HG02938 (cell line): Measurements from ENCODE around the gene DHRS1.
"Not testable (repeated sequence)": the region's sequence is repeated elsewhere in the genome, so short reads cannot be mapped to it uniquely, and the experiment has no call there.

Experiments used
- ATAC-seq: cut with Tn5 transposase; IDR thresholded peaks from one replicate; pipeline ENCODE4 v1.9.1; 2021; ENCODE audit warnings: mild to moderate bottlenecking, moderate library complexity; ENCODE audit not compliant: unreplicated experiment

Gene DHRS1

DNA sequence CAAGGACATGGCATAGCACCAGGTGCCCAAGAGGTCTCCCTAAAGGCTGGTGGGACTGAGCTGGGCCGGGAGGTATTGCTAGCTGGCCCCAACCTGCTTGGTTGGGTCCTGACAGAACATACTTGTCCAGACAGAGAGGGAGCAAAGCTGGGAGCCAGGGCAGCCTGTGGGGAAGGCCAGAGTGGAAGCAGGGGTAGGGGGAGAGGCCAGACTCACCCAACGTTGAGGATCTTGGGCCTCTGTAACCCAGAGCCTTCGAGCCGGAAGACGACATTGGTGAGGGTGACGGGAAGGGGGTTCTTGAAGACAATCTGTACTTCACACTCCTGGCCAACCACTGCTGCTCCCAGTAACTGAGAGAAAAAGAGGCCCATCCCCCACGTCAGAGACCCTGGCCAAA, 45.6 kb downstream of the DHRS1 start:
- no peak for ATAC-seq

DNA sequence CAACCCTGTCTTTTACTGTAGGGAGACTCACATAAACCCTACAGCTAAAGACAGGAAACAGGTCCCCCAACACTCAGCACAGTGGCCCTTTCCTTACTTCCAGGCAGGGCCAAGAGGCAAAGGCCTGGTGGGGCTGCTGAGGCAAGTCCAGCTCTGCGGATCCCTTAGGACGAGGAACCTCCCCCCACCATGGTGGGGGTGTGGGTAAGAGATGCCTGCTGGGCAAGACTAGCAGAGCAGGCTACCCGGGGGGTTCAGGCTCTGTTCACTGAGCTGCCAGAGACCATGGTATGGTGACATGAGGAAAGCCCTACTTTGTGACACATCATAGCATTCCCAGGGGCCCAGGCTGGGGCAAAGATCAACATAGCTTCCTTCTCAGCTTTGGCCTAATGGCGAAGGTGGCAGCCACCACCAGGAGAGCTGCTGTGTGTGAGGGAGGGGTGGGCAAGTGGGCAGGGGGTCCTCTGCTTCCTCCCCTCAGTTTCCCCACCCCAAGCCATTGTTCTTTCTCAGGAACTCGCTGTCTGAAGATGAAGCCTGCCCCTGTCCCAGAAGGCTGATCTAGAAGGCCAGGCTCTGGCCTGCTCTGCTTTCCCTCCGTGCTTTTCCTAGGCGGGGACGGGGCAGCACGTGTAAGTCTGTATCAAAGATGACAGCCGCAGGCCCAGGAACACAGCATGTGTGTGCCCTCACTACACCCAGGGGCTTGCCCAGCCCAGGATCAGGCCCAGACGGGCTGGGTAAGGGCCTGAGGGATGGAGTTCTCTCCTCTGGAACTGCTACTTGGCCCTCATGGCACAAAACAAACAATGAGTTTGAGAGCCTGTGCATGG, 47.1 kb downstream of the DHRS1 start:
- ATAC-seq = no peak

DNA sequence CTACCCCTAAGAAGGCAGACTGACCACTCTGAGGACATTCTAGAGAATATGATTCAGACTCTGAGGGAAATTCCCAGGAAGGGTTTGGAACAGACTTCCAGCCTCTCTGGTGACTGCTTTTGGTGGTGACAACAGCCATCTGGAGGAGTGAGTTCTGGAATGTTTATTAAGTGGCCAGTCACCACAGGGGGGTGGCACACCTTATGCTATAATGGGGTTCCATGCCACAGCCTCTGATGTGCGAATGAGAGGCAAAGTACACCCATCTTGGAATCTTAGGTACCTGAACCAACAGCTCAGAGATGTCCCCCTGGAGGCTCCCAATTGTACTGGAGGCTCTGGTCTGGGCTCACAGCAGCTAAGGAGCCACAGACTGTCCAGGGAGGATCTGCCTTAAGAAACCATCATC, 47.7 kb downstream of the DHRS1 start:
- no peak for ATAC-seq

DNA sequence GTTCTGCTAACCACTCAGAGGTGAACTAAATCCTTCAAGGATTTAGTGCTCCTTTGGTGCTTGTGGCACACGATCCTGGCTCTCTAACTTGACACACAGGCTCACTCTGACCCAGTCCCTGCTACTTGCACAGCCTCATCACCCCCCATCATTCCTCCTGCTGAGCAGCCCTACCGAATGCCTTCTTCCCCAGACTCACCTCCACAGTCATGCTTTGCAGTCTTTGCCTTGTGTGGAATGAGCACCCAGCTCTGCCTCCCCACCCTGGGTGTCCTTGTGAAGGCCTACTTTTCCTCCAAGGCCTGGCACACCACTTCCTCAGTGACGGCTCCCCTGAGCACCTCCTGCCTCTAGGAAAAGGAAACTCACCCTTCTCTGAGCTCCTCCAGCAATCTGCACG, 49.2 kb downstream of the DHRS1 start:
- no peak for ATAC-seq

DNA sequence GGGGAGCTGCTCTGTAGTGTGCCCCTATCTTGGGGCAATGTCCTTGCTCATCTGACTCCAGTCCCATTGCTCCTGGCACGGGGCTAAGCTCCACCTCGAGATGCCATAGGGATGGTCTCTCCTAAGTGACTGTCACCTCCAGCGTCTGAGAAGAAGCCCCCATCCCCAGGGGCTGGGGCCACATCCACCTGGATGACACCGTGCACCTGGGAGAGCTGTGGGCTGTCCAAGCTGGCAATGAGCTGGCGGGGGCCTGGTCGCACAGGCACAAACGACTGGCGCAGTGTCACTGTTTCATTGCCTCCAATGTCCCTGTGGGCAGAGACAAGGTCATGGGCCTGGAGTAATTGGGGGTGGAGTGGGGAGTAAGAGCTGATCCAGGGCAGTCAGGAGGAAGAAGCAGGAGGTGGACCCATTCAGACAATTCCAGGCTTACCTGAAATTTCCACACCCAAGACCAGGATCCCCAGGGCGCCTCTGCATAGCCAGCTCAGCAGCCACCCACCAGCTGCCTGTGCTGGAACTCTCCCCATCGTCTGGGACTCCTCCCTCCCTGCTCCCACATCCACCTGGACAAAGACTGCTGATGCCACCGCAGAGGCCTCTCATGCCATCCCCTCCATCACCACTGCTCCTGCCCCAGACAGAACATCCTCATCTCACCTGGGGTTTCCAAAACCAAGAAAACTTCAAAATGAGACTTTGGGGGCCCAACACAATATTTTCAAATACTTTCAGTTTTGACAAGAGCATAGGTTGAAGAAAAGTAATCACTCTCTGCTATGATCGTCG, 50.2 kb downstream of the DHRS1 start:
- no peak for ATAC-seq

DNA sequence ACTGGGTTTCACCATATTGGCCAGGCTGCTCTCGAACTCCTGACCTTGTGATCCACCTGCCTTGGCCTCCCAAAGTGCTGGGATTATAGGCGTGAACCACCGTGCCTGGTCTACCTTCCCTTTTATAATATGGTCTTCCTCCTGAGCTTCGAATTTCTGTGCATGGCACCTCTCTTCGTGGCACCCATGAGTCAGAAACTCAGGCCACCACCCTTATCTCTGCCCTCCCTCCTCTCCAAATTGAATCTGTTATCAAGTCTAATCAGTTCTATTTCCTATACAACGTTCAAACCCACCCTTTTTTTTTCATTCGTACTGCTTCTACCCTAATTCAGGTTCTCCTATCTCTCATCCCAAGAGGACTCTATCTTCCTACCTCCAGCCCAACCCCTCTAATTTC, 52.2 kb downstream of the DHRS1 start:
- ATAC-seq = no peak

DNA sequence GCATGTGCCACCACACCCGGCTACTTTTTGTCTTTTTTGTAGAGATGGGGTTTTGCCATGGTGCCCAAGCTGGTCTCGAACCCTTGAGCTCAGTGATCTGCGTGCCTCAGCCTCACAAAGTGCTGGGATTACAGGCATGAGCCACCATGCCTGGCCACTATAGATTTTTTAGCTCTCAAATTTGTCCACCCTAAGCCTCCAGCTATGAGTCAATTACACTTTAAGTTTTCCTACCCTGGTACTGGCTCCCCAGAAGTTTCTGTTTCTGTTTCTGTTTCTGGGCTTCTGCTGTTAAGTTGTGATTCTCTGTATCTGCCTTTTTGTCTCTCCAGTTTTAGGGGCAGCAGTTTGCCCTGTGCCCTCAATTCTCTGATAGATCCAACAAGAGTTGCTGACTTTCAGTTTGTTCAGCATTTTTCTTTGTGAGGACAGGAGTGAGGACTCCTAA, 52.8 kb downstream of the DHRS1 start:
- no peak for ATAC-seq

DNA sequence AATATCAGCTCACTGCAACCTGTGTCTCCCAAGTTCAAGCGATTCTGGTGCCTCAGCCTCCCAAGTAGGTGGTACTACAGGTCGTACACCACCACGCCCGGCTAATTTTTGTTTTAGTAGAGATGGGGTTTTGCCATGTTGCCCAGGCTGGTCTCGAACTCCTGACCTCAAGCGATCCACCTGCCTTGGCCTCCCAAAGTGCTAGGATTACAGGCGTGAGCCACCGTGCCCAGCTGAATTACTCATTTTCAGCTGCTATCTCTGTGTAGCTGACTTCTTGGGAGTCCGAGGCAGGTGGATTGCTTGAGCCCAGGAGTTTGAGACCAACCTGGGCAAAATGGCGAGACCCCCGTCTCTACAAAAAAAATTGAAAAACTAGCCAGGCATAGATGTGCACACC, 54.2 kb downstream of the DHRS1 start:
- ATAC-seq = not testable (repeated sequence)

DNA sequence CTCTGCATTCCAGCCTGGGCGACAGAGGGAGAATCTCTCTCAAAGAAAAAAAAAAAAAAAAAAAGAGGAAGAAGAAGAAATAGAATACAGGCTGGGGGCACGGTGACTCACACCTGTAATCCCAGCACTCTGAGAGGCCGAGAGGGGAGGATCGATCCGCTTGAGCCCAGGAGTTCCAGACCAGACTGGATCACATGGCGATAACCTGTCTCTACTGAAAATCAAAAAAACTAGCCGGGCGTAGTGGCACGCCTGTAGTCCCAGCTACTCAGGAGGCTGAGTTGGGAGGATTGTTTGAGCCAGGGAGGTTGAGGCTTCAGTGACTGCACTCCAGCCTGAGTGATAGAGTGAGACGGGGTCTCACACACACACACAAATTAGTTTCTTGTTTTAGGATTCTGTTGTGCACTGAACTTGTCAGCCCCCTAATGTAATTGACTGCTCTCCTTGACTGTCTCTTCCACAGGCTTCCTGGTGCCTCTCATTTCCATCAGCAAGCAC, 56.2 kb downstream of the DHRS1 start:
- ATAC-seq = no peak

DNA sequence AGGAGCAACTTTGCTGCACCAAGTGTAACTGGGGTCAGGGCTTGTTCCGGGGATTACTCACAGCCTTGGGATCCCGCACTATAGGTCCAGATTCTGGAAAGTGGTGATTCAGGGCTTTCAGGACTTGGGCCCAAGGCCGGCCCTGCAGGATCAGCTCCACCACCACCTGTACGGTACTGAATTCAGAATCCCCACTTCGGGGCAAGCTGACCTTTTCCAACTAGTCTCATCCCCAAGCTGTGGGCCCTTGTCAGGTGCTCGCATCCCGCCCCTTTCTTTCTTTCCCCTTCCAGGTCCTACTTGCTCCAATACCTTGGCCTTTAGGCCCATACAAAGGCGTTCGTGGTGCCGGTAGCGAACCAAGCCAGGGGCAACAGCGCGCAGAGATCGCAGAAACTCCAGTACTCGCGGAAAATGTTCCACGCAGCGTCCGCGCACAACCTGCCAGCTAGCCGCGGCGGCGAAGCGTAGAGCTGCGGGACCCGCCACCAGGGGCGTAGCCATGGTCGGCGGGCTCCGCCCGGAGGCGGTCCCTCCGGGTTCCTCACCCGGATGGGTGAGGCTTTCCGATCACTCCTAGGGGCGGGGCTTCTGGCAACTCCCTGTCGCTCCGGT, 57.6 kb downstream of the DHRS1 start:
- peak; percentile 73 for ATAC-seq
